Dedifferentiated amniotic fluid mesenchymal stem cell (primary cell): ENCODE results near the gene BANF2.

Experiments used
- DNase-seq: peaks from one replicate; pipeline ENCODE4 v3.0.0-alpha.2; 2016; ENCODE audit errors: extremely low spot score

The BANF2 gene

DNA sequence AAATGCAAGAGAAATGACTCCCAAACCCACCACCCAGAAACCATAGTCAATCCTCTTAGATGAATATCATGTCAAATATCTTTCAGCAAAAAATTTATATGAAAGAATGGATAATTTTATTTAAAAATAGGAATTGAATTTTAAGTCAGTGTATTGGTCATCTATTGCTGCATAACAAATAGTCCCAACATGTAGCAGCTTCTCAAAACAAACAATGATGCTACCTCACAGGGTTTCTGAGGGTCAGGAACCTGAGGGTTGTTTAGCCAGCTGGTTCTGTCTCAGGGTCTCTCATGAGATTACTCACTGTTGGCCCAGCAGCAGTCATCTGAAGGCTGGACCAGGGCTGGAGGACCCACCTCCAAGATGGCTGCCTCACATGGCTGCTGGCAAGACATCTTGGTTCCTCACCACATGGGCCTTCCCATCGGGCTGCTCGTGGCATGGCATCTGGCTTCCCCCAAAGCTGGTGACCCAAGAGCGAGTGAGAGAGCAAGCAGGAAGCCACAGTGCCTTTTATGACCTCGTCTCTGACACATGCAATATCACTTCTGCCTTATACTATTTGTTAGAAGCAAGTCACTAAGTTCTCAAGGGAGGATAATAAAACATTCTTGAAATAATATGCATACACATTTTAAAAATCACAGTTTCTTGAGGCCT is 36.3 kb downstream of the BANF2 start:
- DNase-seq: no peak

DNA sequence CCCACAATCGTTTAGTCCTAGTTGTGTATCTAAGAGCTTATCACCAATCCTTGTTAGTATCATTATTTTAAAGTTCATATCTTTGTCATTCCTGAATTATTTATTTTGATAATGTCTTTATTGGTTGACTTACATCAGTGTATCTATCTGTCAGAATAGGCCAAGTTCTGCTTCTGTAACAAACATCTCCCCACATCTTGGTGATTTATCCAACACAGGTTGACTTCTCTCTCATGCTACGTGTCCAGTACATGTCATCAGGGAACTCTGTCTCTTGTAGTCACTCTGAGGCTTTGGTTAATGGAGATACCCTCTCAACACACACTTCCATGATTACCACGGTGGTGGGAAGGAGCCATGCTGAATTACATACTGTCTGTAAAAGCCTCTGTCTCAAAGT is 38.4 kb downstream of the BANF2 start:
- no peak for DNase-seq

DNA sequence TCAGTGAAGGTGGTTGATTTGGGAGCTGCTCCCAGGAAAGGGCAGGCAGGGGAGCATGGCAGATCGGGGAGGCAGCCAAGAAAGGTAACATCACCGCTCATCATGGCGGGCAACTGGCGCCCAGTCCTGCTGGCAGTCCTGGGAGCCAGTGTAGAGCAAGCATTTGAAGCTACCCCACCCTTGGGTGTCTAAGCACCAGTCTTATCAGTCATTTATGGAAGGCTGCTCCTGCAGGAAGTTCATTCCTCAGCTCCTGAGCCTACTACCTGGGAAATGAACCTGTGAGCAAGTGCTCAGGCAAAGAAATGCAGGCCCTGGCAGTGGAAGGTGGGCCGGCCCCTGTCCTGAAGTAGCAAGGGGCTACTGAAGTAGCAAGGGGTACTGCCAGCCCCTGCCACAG is 41.5 kb downstream of the BANF2 start:
- DNase-seq: no peak

DNA sequence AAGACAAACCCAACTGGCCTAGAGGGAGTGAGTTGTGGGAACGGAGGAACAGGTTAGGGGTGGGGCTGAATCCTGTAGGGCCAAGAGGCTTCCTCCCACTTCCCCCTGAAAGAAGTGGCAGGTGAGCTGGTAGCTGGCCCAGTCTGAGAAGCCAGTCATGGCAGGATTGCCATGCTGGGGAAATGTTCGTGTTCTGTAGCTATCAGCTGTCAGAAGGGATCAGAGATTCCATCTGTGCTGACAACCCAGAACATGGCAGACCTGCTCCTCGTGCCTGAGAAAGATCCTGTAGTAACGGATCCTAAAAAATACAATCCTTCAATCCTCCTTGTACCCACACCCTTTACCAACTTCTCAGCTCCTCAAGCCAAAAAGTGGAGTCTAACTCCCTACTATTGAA is 43.0 kb downstream of the BANF2 start:
- DNase-seq: no peak

DNA sequence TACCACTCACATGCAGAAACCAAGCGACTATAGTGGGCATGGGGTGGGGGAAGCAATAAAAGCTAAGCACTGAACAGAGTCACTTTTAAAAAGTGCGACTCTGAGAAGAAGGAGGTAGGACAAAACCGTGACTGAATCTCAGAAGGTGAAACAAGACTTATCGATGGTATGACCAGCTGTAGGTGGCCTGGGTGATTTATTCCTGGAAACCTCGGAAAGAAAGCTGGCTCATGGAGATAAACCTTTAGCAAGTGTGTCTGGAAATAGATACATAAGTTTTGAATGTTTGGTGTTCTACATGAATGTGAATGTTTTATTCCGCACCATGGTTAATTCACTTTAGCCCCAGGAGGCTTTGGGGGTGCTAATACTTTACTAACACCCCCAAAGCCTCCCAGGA is 43.9 kb downstream of the BANF2 start:
- no peak for DNase-seq

DNA sequence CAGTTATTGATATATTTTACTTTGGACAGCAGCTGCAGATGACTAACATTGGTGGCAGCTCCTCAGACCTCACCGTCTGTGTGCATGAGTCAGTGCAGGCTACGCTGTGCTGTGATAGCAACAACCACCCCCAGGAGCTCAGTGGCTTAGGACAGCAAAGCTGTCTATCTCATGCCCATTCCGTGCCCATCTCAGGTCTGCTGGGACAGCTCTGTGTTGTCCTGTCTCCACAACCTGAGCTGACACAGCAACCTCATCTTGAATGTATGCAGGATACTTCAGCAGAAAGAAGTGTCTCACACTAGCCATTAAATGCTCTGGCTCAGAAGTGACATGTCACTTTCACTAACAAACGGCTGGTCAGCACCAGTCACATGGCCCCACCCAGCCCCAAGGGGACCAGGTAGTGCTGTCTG is 47.7 kb downstream of the BANF2 start:
- peak; percentile 63 for DNase-seq

DNA sequence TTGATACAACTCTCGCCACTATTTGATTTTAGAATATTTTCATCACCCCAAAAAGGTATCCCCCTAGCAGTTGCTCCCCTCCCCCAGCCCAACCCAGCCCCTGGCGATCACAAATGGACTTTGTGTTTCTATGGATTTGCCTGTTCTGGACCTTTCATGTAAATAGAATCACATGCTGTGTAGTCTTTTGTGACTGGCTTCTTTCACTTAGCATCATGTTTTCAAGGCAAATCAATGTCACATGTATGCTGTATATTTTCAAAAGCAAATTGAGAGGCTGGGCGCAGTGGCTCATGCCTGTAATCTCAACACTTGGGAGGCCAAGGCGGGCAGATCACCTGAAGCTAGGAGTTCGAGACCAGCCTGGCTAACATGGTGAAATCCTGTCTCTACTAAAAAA is 48.5 kb downstream of the BANF2 start:
- no peak for DNase-seq

DNA sequence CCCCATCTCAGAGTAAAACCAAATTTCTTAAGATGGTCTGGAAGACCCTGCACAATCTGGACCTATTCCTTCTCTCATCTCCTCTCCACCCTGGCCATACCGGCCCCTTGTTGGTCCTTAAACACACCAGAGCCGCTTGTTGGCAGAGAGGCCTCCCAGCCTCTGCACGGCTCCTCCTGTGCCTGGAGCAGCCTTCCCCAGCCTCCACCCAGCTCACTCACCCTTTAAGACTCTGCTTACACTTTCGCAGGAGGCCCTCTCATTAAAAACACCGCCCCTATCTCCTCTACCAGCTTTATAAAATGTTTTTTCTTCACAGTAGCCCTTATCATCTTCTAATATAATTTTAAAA is 49.8 kb downstream of the BANF2 start:
- DNase-seq: no peak

DNA sequence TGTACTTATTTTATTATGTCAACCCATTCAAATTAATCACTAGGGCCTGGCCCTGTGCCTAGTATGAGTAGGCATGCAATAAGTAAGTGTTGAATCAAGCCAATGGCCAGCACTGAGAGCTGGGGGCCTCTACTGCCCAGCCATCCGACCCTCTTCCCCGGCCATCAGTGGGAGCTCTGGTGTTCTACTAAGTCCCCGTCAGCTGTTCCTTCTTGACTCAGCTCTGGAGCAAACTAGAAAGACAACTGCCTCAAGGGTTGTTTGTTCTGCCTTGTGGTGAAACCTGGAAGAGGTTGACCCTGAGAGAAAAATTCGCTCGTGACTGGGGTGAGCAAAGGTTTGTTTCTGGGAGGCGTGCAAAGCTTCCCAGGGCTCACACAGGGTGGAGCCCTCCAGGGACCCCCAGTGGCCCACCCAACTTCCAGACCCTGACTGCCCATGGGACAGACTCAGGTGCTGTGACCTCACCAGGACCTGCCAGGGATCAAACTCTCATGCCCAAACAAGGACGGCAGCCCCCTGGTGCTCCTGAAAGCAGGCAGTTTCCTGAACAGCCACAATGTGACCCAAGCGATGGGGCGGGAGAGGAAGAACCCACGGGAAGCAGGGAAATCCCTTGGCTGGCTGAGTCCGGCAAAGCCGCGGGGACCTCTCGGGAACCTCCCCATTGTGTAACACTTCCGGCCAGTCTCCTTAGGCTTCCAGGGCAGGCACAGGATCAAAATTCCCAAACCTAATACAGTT is 50.4 kb downstream of the BANF2 start:
- DNase-seq: no peak

DNA sequence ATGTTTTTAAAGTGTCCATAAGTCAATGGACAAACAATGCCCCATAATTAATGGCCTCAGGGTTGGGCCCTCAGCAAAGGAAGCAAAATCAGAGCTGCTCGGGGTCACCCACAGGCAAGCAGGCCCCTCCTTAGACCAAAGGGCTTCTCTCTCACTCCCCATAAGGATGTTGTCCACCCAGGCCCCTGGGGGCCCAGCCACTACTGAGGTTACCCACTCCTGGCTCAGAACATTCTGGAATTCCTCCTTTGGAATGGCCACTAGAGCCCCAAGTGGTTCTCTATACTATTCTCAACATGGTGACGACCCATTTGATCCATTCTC is 50.9 kb downstream of the BANF2 start:
- DNase-seq: no peak

DNA sequence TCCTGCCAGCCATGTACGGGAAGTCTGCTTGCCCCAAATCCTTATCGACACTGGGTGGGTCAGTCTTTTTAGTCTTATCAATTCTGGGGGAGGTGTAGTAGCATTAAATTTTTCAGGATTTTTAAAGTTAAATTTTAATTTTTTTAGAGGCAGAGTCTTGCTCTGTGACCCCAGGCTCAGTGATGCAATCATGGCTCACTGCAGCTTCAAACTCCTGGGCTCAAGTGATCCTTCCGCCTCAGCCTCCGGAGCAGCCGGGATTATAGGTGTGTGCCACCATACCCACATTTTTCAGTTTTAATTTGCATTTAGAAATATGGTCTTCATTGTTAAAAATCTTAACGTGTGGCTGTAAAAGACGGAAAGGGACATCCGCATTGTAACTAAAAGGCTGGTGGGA is 51.9 kb downstream of the BANF2 start:
- no peak for DNase-seq

DNA sequence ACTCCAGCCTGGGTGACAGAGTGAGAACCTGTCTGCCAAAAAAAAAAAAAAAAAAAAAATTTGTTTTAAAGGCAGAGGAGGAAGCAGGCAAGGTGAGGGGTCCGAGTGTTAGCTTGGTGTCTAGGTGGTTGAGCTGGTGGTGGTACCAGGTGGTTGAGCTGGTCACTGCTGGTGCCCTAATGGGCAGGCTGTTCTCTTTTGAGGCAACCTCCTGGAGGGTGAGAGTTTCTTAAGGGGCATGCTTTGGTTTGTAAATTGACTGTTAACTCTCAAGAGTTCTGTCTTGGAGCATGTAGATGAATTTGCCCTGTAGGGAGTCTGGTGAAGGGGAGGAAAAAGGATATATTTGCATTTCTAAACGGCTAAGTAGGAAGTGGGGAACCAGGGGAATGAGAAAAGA is 52.7 kb downstream of the BANF2 start:
- DNase-seq: no peak

DNA sequence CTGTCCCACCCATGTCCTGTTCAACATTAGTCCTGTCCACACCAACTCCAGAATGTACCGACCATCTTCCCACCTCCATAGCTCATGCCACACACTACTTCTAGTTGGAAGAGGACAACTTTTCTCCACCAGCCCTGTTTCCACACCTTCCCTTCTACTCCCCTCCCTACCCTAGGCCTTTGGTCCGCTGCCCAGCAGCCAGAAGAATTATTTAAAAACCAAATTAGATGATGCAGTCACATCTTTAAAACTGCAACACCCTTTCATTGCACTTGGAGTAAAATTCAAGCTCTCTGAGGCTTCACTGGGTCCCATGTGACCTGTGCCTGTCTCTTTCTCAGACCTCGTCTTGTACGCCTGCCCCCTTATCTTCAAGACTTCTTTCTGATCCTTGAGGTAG is 53.8 kb downstream of the BANF2 start:
- DNase-seq: no peak

DNA sequence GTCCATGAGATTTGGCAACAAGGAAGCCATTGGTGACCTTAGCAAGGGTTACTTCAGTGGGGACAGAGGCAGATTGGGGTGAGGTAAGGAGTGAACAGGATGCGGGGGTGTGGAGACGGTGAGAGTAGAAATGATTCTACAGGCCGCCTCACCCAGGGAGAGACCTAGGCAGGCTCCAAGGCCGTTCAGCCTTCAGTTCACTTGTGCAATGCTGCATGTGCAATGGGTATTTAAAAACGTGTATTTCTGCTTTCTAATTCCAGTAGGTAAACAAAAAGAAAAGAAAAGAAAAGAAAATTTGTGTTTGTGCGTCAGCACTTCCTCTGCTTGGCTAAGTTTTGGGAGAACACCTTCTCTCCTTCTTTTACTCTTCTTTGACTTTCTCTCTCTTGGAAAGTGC is 56.8 kb downstream of the BANF2 start:
- no peak for DNase-seq

DNA sequence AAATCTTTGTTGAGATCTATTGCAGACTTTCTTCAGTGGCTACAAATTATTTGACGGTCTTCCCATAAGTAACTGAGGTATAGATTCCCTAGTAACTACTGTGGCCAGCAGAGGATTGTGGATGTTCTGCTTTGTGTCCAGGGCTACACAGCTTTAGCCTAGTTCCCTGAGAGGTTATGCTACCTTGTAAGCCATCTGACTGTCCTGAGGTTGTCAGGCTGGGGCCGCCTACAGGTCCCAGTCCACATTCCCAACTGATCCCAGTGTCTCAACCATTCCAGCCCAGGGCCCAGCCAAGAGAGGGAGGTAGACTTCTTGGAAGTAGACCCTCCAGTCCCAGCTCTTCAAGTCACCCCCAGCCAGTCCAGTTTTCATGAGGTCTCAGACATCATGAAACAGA is 57.7 kb downstream of the BANF2 start:
- DNase-seq: no peak

DNA sequence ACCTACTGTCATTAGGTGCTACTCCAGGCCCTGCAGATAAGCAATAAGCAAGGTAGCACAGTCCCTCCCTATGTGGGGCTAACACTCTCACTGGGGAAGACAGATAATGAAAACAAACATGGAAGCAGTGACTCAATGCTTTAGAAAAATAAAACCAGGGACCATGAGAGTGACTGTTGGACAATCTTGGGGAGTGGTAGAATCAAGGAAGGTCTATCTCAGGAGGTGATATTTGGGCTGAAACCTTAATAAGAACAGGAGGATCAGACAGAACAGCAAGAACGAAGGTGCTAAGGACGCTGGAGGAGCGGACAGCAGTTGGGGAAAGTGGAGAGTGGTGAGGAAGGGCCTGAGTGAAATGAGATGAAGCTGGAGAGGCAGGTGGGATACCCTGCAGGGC is 58.2 kb downstream of the BANF2 start:
- no peak for DNase-seq

DNA sequence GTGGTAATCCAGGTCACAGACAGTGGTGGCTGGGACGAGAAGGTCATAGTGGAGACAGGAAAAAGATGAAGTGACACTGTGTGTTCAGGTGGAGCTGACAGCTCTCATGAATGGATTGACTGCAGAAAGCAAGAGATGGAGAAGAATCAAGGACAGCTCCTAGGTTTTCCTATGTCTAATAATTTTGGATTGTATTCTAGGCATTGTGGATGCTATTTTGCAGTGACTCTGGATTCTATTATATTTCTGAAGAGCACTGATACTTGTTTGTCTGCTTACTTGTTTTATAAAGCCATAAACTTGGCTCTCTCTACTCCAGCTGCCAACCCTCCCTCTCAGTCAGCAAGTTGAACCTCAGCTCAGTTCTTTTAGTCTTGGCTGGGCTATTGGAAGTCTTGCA is 58.7 kb downstream of the BANF2 start:
- DNase-seq: no peak

DNA sequence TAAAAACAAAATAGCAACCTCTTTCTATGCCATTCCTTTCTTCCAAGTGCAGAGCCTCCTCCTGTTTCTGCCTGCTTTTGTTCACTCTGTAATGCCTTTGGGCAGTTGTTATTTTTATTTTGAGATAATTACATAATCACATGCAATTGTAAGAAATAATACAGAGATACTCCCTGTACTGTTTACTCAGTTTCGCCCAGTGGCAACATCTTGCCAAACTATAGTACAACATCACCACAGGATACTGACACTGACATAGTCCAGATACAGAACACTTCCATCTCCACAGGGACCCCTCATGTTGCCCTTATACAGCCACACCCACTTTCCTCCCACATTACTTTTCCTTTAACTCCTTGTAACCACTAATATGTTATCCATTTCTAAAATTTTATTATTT is 59.7 kb downstream of the BANF2 start:
- DNase-seq: peak; percentile 86

DNA sequence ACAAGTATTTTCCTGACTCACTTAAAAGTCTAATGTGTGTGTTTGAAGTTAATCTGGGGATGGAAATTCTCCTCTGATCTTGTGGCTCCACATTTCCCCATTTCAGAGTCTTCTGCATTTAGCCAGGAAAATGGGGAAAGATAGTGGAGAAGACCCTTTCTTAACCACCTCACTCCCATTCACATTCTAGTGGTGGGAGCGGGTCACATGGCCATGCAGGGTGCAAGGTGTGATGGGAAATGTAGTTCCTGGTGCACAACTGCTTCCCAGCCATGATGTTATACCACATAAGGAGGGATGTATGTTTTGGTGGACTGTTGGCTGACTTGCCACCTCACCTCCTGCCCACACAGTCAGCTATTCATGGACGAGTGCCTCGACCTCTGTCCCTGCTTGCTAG is 61.8 kb downstream of the BANF2 start:
- no peak for DNase-seq

DNA sequence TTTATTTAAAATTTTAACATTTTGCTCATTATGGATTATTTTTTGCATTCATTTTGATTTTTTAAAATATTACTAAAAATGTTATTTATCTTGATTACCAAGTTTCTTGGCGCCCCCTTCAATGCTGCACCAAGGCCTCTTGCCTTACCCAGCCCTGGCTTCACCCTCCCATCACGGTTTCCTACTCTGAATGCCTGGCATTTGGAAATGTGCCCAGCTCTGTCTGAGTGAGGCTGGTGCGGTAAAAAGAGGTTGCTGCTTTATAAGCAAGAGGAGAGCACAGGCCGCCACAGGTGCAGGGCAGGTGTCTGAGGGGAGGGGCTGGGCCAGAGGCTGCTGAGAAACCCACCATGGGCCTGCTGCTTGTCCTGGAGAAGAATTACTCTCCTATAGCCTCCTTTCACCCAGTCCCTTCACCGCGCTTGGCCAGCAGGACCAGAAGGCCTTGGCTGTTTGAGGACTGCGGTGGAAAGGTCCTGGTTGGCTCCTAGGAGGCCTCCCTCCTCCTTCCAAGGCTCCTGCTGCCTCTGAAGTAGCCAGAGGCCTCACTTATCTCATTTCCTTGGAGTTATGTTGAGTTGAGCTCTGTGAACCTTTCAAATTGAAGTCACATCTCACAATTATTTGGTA is 62.6 kb downstream of the BANF2 start:
- no peak for DNase-seq

DNA sequence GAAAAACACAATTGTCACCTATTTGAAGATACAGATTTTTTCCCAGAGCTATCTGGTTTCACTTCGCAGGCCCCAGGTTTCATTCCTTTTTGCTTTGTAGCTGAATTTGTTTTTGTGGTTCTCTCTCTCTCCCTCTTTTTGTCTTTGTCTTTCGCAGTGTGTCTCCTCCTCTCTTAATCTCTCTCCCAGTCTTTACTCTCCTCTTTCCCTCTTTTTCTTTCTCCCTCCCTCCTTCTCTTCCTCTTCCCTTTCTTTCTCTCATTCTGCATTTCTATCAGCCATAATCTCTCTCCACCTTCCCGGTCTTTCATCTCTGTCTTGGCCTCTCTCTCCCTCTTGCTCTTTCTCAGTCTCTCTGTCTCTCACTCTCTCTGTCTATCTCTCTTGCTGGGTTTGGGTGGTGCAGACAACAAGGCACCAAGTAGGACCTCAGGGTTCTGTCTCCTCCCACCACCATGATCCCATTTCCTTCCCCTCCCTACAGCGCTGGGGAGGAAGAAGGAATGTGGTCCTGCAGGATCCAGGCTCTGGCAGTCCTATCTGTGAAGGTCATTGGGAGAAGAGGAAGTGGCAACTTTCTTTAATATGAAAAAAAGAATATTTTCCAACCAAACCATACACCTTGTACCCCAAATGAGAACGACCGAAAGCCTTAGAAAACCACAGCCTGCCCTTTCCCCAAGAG is 63.2 kb downstream of the BANF2 start:
- no peak for DNase-seq

DNA sequence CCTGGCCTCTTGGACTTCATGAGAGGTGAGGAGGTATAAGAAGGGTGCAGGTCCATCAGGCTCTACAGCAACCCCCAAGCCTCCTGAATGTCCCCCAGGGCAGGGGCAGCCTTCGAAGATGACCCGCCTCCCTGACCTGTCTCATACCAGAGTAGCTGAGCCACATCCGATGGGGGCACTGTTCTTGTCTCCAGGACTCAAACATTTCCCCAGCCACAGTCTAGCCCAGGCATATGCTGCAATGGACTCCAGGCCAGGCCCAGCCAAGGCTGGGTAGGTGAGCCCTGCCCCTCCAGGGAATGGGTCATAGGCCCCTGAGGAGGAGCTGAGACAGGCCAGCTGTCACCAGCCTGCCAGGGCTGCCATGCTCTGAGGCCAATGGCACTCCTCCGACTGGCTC is 65.3 kb downstream of the BANF2 start:
- DNase-seq: no peak

DNA sequence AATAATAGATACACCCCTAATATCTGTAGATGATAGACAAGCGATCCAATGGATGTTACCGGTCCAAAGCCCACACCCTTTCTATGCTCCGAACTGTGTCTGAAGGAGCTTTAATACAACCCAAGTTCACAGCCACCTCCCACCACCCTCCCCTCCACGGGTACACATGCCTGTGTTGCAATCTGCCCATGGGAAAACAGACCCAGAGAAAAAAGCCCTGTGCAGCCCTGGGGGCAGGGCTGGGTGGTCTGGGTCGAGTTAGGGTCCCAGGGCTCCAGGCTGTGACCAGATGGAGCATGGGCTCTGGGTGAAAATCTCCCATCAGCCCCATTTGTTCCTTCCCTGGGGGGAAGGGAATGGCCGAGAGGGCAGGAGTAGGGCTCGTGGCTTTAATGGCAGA is 65.8 kb downstream of the BANF2 start:
- DNase-seq: no peak
